ENCODE measurements around the gene PPP1R10.
A peak's percentile ranks its signal among the peaks of the same experiment; 100 is the strongest.
"Not testable (repeated sequence)": the region's sequence is repeated elsewhere in the genome, so short reads cannot be mapped to it uniquely, and the experiment has no call there.

DNA sequence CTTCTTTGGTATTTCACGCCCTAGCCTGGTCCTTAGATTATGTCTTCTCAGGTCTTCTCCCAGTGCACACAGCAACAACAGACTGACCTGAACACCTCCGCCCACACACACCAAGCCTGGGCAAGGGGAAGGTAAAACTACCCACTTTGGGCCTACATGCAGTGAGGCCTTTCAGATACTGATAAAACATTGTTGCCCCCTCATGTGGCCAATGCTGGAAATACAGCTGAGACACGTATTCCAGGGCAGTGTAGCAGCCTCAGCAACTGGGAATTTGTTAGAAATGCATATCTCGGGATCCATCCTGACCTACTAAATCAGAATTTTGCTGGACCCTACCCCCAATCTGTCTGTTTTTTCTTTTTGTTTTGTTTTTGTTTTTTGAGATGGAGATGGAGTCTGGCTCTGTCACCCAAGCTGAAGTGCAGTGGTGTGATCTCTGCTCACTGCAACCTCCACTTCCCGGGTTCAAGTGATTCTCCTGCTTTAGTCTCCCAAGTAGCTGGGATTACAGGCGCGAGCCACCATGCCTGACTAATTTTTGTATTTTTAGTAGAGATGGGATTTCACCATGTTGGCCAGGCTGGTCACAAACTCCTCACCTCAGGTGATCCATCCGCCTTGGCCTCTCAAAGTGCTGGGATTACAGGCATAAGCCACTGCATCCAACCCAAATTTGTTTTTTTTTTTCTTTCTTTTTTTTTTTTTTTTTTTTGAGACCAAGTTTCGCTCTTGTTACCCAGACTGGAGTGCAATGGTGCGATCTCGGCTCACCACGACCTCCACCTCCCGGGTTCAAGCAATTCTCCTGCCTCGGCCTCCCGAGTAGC is 19.5 kb downstream of the PPP1R10 start:
- TF ChIP-seq, protein P1, sequence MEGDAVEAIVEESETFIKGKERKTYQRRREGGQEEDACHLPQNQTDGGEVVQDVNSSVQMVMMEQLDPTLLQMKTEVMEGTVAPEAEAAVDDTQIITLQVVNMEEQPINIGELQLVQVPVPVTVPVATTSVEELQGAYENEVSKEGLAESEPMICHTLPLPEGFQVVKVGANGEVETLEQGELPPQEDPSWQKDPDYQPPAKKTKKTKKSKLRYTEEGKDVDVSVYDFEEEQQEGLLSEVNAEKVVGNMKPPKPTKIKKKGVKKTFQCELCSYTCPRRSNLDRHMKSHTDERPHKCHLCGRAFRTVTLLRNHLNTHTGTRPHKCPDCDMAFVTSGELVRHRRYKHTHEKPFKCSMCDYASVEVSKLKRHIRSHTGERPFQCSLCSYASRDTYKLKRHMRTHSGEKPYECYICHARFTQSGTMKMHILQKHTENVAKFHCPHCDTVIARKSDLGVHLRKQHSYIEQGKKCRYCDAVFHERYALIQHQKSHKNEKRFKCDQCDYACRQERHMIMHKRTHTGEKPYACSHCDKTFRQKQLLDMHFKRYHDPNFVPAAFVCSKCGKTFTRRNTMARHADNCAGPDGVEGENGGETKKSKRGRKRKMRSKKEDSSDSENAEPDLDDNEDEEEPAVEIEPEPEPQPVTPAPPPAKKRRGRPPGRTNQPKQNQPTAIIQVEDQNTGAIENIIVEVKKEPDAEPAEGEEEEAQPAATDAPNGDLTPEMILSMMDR (IDR thresholded peaks at IDR 0.05; ENCODE audit: low read depth, low read length, poor library complexity, severe bottlenecking) = peak; percentile 86
- not testable (repeated sequence) for TF ChIP-seq EZH2phosphoT487 (IDR thresholded peaks at IDR 0.05; ENCODE audit: borderline replicate concordance, low read length)

Measured in DOHH2 (cell line).